HUDEP-2 (cell line): ENCODE data around the gene PRKACB.

Experiments
- DNase-seq, 76 experiments: peaks; one replicate each; lab custom pipeline; 2025; ENCODE audit not compliant: unreplicated experiment in 76 of 76; lab: John Stamatoyannopoulos, UW

PRKACB gene

GRCh38 chr1:84155517-84155916, 11.4 kb downstream of the PRKACB start:
- DNase-seq: no peak

DNA sequence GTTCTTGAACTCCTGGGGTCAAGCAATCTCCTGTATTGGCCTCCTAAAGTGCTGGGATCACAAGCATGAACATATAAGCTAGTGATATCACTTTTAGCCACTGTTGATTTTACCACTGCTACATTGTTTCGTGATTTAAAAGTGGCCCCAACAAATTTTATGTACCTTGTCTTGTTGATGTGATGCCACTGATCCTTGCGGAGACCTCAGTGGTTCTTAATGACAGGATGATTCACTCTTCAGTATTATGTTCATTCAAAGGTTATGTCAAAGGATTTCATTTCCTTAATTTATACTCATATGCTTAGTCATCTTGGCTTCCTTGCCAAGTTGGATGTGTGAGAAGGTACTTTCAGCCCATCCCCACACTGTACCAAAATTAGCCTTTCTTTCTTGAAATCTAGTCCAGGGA, 12.1 kb downstream of the PRKACB start:
- no peak for DNase-seq

GRCh38 chr1:84159533-84160240, 15.6 kb downstream of the PRKACB start:
- DNase-seq: no peak

DNA sequence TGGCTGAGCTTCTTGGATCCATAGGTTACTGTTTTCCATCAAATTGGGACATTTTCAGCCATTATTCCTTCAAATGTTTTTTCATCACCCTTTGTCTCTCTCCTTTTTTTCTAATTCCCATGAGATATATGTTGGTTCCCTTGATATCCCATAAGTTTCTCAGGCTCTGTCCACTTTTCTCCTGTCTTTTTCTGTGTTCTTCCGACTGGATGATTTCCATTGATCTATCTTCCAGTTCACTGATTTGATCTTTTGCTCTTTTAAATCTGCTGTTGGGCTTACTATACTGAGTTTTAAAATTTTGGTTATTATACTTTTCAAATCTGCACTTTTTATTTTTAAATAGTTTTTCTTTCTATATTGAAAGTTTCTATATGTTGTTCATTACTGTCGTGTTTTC, 18.2 kb downstream of the PRKACB start:
- DNase-seq: no peak

DNA sequence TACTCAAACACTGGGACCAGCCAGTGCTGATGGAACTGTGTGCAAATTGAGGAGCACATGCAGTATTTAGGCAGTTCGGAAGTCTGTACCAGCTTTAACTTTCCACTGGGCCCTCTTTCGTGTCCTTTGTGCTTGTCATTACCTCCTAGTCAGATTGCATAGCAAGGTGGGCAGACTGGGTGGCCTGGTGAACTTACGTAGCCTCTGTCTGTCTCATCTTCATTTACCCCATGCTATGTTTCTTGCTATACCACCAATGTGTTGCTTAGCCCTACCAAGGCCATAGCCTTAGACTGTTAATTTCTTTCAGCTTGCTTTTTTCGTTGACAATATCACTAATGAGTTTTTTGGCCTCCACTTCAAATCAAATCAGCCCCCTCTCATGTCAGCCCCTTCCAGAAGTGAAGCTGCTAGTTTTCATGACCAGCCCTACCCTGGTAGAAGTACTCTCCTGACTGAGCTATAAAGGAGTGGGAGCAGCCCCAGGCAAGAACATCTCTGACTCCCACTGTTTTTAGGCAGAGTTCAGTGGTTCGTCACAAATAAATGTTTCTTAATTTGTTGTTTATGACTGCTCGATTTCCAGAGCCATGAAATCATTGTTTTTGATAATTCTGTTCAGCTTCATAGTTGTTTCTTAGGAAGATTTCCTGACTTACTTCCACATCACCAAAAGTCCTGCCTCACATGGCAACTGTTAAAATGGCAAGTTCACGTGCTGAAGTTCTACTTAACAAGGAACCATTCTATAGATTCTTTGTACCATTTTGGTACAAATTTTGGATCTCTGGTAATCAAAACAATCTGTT, 19.3 kb downstream of the PRKACB start:
- no peak for DNase-seq

DNA sequence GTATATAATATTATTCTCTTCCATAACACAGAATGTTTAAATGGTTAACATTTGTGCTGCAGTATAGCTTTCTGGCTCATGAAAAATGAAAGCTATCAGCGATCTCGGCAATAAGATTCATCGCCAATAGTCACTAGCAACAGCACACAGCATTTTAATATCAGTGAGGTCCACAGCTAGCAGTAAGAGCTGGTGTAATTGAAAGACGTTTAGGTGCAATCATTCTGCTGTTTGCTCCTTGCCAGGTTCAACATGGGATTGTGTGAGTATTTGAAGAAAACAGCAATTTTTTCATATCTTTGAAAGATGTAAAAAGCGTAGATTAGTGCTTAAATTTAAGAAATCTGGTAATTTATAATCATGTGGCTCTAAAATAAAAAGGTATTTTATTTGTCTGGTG, 20.1 kb downstream of the PRKACB start:
- no peak for DNase-seq

DNA sequence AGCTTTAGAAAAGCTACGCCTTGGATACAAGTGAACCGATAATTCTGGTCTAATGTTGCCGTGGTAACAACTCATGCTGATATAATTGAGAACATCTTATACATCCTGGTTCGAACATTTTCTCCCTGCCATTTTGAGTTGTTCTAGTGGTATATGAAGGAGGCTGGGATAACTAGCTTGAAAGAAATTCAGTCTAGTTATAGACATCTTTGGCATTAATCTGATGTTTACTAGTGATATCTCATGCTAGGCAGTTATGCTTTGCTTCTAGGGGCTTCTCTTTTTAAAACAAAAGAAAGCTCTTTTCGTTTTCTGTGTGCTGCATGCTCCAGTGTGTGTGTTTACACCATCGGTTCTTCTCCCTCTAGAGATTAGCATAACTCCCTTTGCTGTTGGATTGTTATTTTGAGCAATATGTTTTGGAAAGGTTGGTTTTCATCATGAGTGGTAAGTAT, 20.5 kb downstream of the PRKACB start:
- no peak for DNase-seq

DNA sequence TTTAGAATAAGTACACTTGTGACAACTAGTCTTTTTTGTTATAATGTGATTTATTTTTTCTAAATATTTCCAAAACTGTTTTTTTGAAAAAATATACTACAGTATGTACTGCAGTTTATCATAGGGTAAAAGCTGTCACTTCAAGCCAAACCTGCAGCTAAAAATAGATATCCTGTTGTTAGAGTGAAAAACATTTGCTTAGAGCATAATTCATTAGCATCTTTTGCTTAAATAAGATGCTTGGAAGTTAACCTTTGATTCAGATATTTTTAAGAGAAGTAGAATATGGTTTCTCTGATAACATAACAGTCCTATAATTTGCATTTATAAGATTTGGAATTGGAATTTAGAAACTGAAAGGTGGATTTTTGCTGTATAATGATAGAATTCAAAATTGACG, 21.5 kb downstream of the PRKACB start:
- DNase-seq: no peak

DNA sequence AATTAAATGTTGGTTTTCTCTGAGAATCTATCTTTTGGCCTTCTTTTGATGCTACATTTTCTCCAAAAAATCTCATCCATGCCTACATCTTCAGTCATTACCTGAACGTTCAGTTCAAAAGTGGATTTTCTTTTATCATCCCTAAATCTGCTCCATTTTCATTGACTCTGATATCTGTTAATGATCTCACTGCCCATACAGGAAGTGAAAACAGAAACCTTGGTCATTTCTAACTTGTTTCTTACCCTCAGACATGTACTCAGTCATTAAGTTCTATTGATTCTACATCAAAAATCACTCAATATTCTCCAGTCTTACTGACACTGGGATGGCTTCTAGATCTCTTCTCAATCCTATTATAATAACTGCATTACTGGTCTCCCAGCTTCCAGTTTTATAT, 22.7 kb downstream of the PRKACB start:
- DNase-seq: no peak

- no peak for DNase-seq
Measured at GRCh38 chr1:84168783-84169182, 24.7 kb downstream of the PRKACB start.

GRCh38 chr1:84170171-84170570, 26.1 kb downstream of the PRKACB start:
- no peak for DNase-seq

GRCh38 chr1:84171481-84171880, 27.4 kb downstream of the PRKACB start:
- DNase-seq: no peak

DNA sequence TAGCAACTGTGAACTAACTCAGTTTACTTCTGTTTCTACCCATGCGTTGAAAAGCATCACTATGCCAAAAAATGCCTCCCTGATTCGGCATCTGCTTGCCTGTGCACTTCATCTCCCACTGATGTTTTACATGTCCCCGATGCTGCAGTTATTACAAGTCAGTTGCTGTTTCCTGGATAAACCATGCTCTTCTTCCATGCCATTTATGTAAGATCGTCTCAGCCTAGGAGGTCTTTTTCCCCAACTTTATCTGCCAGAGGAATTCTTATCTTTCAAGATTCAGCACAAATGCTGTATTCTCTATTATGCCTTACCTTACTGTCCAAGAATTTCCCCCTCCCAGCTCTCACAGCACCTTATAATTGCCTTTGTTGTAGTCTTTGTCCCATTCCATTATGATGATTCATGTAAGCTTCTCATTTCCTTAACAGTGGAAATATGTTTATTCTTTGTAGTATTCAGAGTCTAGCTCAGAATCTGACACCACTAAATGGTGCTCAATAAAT, 30.0 kb downstream of the PRKACB start:
- DNase-seq: no peak

DNA sequence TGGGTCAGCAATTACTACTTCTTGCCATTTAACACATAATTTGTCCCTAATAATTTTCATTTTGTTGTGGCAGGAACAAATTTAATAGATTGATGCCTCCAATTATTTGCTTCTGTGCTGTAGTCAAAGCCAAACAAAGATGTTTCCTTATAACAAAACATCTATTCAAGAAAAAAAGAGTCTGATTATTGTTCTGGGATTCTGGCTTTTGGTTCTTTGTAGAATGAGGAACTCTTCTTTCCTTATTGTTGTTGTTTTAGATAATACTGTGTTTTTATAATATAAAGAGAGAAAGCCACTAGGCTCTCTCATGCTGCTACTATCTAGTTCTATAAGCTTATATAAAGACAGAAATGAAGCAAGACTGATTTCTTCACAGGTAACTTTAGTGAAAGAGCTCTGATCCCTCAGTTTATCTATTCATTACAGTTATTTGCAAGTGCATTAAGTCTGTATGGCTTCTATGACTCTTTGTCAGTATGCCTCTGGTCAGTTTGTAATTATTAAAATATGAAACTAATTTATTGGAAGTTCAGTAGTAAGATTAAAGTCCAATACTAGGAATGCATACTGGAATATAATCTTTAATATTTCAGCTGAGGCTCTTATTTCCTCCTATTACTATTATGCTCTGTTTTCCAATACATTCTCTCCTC, 37.4 kb downstream of the PRKACB start:
- DNase-seq: no peak

- DNase-seq: no peak
Measured at GRCh38 chr1:84190455-84190854, 46.4 kb downstream of the PRKACB start.

DNA sequence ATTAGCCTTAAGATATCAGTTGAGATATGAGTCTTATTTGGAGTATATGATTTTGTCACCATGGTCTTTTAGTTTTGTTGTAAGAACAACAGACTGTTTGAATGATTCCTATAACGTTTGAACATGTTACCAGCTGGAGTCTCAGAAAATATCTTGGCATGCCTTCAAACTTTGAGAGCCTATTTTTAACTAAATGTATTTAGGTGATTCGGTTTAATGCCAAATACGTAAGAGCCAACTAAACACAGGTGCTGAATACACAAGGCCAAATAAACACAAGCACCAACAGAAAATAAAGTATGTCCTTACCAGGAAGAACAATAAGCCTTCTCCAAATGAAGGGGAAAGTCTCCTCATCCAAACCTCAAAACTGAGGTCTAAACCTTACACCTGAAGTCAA, 48.6 kb downstream of the PRKACB start:
- no peak for DNase-seq

- no peak for DNase-seq
Measured at GRCh38 chr1:84198832-84199231, 54.8 kb downstream of the PRKACB start.

- DNase-seq: no peak
Measured at GRCh38 chr1:84199257-84199656, 55.2 kb downstream of the PRKACB start.

DNA sequence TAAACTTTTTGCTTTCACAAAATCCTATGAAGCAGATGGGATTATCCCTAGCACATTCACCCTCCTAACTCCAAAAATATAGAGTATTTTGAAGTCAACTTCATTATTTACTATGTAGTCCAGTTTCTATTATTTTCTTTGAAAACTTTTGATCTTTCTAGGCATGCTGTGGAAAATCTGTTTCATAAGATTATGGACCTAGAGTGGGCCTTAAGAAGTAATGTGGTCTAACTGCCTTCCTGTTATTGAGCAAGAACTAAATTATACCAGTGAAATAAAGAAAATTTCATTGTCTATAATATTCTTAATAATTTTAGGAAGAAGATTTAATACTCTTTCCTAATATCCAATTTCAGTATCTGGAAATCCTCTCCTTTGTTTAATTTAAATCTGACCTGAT, 58.1 kb downstream of the PRKACB start:
- DNase-seq: no peak

- DNase-seq: no peak
Measured at GRCh38 chr1:84206375-84206774, 62.3 kb downstream of the PRKACB start.

- no peak for DNase-seq
Measured at GRCh38 chr1:84208935-84209334, 64.9 kb downstream of the PRKACB start.
